Thyroid gland (tissue), 4 donors: ENCODE data around the gene LYZL2. TPM values are rescaled to one million over a fixed set of nuclear protein-coding genes. Genes with fewer than 3 reads are reported as not detected.
"Not testable (repeated sequence)": the region's sequence is repeated elsewhere in the genome, so short reads cannot be mapped to it uniquely, and the experiment has no call there.

Experiments
- DNase-seq, 2 donors: peaks; one replicate each; pipeline ENCODE4 v3.0.0-alpha.2; 2019
- H3K27ac ChIP-seq, 3 donors: fragments of 200-600 bp; sonication (generic); 1 replicate in 2 of 3; 2 replicates in 1 of 3; pipeline ENCODE4 v1.5.1; 2016 to 2019; ENCODE audit warnings: mild to moderate bottlenecking in 1 of 3, moderate library complexity in 1 of 3
- H3K27me3 ChIP-seq: fragments of 200-600 bp; sonication (generic); one replicate; pipeline ENCODE4 v1.5.1; 2019
- H3K36me3 ChIP-seq, 2 donors: fragments of 200-600 bp; sonication (generic); one replicate each; pipeline ENCODE4 v1.5.1; 2016 to 2019
- H3K4me1 ChIP-seq, 2 donors: fragments of 200-600 bp; sonication (generic); one replicate each; pipeline ENCODE4 v1.5.1; 2017 to 2019
- H3K4me3 ChIP-seq, 3 donors: fragments of 200-600 bp; sonication (generic); replicated peaks in 1 of 3; 1 replicate in 2 of 3; 2 replicates in 1 of 3; pipeline ENCODE4 v1.5.1; 2016; ENCODE audit warnings: mild to moderate bottlenecking in 1 of 3
- H3K9me3 ChIP-seq: fragments of 200-600 bp; sonication (generic); one replicate; pipeline ENCODE4 v1.5.1; 2017
- POLR2A ChIP-seq, 2 donors: fragments of 450-650 bp; IDR thresholded peaks; one replicate each; pipeline ENCODE4 v1.6.1; 2017; ENCODE audit warnings: antibody characterized with exemption in 2 of 2, mild to moderate bottlenecking in 2 of 2, moderate library complexity in 1 of 2
- WGBS, 2 donors: methylation state at CpG; one replicate each; pipeline ENCODE4 v1.1.5; 2017; 5-methylcytosine and 5-hydroxymethylcytosine counted together
- intact Hi-C: fragments of 100-400 bp; cut with DNase I; formaldehyde crosslinking; loops from one replicate; pipeline ENCODE4 v1.15.1; 2023
- total RNA-seq, 4 donors: library from RNA; depleted of rRNA; stranded (reverse); fragments of >200 nt; gene quantifications; one replicate each; pipeline ENCODE4 v1.2.3, GENCODE V29; 2016
- TF ChIP-seq, protein P1 (sequence below), 6 experiments: fragments of 200-600 bp in 3 of 6; fragments of 450-650 bp in 3 of 6; sonication (generic) in 3 of 6; IDR thresholded peaks; one replicate each; pipeline ENCODE4 v1.5.1; 2016 to 2019; ENCODE audit warnings: antibody characterized with exemption in 6 of 6, mild to moderate bottlenecking in 2 of 6, inconsistent platforms in 1 of 6, moderate library complexity in 1 of 6

LYZL2 gene
- total RNA-seq, 4 donors from 2014 or later = not detected

DNA sequence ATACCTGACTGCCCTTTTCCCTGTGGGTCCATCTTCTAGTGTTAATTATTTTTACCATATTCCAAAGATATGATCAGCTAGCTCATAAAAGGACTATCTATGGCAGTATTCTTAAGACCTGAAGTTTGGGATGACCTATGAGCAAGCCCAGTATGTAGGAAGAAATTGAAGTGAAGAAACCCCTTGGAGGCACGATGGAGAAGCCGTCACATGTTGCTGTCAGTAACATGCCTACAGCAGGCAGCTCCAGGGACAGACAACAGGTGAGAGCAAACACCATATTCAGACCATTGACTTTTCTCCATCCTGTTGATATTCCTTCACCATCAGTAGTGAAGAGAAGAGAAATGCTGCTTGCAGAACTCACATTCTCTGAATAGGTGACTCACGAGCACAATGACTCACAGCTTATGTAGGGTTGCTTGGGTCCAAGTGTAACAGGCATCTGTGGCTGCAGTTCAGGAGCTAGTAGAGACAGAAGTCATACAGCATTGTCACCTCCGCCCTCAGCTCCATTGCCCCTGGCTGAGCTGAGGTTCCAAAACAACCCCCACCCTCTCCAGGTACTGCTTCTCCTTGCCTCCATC is 8.4 kb upstream of the LYZL2 start:
- TF ChIP-seq, protein P1, sequence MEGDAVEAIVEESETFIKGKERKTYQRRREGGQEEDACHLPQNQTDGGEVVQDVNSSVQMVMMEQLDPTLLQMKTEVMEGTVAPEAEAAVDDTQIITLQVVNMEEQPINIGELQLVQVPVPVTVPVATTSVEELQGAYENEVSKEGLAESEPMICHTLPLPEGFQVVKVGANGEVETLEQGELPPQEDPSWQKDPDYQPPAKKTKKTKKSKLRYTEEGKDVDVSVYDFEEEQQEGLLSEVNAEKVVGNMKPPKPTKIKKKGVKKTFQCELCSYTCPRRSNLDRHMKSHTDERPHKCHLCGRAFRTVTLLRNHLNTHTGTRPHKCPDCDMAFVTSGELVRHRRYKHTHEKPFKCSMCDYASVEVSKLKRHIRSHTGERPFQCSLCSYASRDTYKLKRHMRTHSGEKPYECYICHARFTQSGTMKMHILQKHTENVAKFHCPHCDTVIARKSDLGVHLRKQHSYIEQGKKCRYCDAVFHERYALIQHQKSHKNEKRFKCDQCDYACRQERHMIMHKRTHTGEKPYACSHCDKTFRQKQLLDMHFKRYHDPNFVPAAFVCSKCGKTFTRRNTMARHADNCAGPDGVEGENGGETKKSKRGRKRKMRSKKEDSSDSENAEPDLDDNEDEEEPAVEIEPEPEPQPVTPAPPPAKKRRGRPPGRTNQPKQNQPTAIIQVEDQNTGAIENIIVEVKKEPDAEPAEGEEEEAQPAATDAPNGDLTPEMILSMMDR (IDR thresholded peaks at IDR 0.05) = no peak
- no peak for TF ChIP-seq POLR2A (IDR thresholded peaks at IDR 0.05)
- Histone ChIP-seq H3K27me3 (no peaks in the 10 kb centered on the region), H3K27ac (no peak overlapping the region), H3K36me3 (no peaks in the 10 kb centered on the region), H3K9me3 (no peaks in the 10 kb centered on the region), H3K4me1 (no peaks in the 10 kb centered on the region), H3K4me3 (no peak overlapping the region)
- DNase-seq = no peak
- intact Hi-C loops = no loop called here
- 93 to 94% methylated on average over 4 of the region's 4 CpGs for WGBS, 2 donors

DNA sequence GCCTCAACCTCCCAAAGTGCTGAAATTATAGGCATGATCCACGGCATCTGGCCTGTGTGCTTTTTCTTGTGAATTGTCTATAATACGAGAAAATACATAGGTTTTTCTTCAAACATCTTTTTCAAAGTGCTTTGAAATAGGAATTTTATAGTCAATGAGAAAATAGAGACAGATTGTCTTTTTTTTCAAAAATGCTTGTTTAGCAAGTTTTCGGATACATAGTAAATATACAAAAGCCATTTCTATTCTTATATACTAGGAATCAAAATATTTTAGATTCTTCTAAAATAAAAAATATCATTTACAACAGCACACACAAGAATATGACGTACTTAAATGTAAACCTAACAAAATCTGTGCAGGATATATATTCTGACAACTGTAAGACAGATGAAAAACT is 1.6 kb upstream of the LYZL2 start:
- H3K9me3 ChIP-seq = no peaks in the 10 kb centered on the region
- no peak overlapping the region for H3K27ac ChIP-seq
- WGBS, 2 donors = 93 to 94% methylated on average over 4 of the region's 4 CpGs
- no peaks in the 10 kb centered on the region for H3K27me3 ChIP-seq
- H3K4me1 ChIP-seq = no peaks in the 10 kb centered on the region
- no peaks in the 10 kb centered on the region for H3K36me3 ChIP-seq
- DNase-seq = no peak
- intact Hi-C loops = no loop called here
- H3K4me3 ChIP-seq = no peak overlapping the region
- no peak for TF ChIP-seq POLR2A (IDR thresholded peaks at IDR 0.05)
- TF ChIP-seq, protein P1 (IDR thresholded peaks at IDR 0.05) = no peak

DNA sequence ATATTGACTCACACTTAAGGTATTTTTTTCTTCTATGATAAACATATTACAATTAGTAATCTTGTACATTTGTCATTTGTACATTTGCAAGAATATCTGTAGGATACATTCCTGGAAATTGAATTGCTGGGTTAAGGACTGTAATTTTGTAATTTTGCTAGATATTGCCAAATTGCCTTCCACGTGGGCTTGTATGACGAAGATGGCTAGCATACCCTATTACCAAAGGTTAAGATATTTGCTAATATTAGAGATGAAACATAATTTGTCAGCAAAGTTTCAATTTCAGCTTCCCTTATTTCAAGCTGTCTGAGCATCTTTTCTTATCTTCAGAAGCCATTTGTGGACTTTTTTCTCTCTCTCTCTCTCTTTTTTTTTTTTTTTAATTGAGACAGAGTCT is 1.0 kb upstream of the LYZL2 start:
- TF ChIP-seq, protein P1 (IDR thresholded peaks at IDR 0.05) = no peak
- no peak for TF ChIP-seq POLR2A (IDR thresholded peaks at IDR 0.05)
- 83 to 90% methylated on average over 2 of the region's 2 CpGs for WGBS, 2 donors
- no peak for DNase-seq
- H3K27me3 ChIP-seq = no peaks in the 10 kb centered on the region
- no peaks in the 10 kb centered on the region for H3K4me1 ChIP-seq
- H3K9me3 ChIP-seq = no peaks in the 10 kb centered on the region
- no peak overlapping the region for H3K27ac ChIP-seq
- no peaks in the 10 kb centered on the region for H3K36me3 ChIP-seq
- no peak overlapping the region for H3K4me3 ChIP-seq
- intact Hi-C loops = no loop called here

DNA sequence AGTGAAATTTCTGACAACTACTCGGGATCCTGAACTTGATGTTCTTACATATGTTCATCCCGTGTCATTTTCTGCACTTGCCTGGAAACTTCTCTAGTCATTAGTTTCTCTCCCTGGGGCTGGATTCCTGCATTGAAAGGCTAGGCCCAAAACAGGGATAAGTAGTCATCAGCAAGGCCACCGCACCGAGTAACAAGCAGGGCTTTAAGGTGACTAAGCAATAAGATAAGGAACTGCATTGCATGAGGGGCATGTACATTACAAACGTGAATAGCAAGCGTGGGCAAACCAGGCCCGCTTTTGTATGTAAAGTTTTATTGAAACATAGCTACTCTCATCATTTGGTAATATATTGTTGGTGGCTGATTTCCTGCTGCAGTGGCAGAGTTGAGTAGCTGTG is 977 bp downstream of the LYZL2 start:
- DNase-seq, H3K4me3 ChIP-seq, H3K36me3 ChIP-seq, intact Hi-C loops, H3K27ac ChIP-seq, H3K4me1 ChIP-seq, H3K9me3 ChIP-seq, H3K27me3 ChIP-seq: not testable (repeated sequence)
- 90 to 95% methylated on average over 7 of the region's 7 CpGs for WGBS, 2 donors

DNA sequence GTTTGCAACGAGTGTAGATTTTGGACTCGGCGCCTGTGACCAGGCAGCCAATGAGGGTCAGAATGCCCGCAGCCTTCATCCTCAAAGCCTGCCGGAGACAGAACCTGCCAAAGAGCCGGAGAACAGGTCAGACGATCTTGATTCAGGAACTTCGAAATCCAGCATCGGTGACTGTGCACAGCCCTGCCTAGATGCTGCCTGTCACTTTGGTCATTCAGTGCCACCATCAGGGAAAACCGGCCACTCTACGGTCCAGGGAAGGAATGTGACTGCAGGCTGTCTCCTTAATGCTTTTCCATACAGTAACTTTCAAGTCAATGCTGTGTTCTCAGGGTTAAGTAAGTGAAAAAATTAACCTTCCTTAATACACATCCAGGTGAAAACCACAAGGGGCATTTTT is 2.7 kb downstream of the LYZL2 start:
- H3K4me3 ChIP-seq, DNase-seq, H3K4me1 ChIP-seq, intact Hi-C loops, H3K36me3 ChIP-seq, H3K9me3 ChIP-seq, H3K27me3 ChIP-seq, H3K27ac ChIP-seq: not testable (repeated sequence)
- WGBS, 2 donors = 78 to 92% methylated on average over 8 to 9 of the region's 11 CpGs

DNA sequence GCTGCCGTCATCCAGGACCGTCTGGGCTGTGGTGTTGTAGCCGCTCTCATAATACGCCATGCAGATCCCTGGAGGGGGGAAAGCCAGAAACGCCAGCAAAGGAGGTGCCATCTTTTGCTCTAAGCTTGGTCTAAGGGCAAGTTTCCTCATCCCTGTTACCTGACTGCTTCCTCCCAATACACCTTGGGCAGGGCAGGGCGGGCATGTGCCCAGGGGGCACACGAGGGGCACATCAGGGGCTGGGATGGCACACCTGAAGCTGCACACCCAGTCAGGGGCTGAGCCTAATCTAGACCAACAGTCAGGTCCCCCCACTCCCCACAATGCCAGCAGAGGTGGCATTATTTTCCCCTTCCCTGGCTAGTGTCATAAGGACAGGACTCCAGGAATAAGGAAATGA is 3.4 kb downstream of the LYZL2 start:
- 89 to 91% methylated on average over 5 to 7 of the region's 7 CpGs for WGBS, 2 donors
- H3K4me3 ChIP-seq, H3K36me3 ChIP-seq, H3K27ac ChIP-seq, DNase-seq, intact Hi-C loops, H3K4me1 ChIP-seq, H3K27me3 ChIP-seq, H3K9me3 ChIP-seq: not testable (repeated sequence)

DNA sequence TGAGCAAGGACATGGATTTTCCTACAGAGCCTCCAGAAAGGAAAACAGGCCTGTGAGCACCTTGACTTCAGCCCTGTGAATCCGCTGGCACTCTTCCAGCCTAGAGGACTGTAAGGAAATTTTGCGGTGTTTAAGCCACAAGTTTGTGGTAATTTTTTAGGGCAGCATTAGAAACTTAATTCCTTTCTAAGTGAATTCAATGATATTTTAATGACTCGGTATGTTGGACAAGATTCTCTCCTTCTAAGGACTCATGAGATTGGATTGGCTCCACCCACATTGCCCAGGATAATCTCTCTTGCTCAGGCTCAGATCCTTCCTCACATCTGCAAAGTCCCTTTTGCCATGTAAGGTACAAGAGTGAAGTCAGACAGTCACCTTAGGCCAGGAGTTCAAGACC is 4.5 kb downstream of the LYZL2 start:
- no peak for TF ChIP-seq POLR2A (IDR thresholded peaks at IDR 0.05)
- TF ChIP-seq, protein P1 (IDR thresholded peaks at IDR 0.05) = no peak
- Histone ChIP-seq H3K36me3 (no peaks in the 10 kb centered on the region), H3K27ac (no peak overlapping the region), H3K27me3 (no peaks in the 10 kb centered on the region), H3K4me3 (no peak overlapping the region), H3K4me1 (no peaks in the 10 kb centered on the region), H3K9me3 (no peaks in the 10 kb centered on the region)
- 87 to 90% methylated on average over 3 of the region's 3 CpGs for WGBS, 2 donors
- DNase-seq = no peak
- intact Hi-C loops = no loop called here
